Stimulated activated CD4-positive, alpha-beta T cell treated with anti-CD3 and anti-CD28 coated beads, Interleukin-12 subunit alpha, Interleukin-12 subunit beta, amount 100 ng/mL, for 4 hours (primary cell): Measurements from ENCODE around the gene STK24.
"Not testable (repeated sequence)": the region's sequence is repeated elsewhere in the genome, so short reads cannot be mapped to it uniquely, and the experiment has no call there.

ENCODE experiments used
- DNase-seq: peaks from one replicate; pipeline ENCODE4 v3.0.0-alpha.2; 2020

The STK24 gene

GRCh38 chr13:98428256-98428966, 148.5 kb downstream of the STK24 start:
- no peak for DNase-seq

- DNase-seq, result no peak
Measured at GRCh38 chr13:98427331-98427995, 149.4 kb downstream of the STK24 start.

- DNase-seq, result no peak
Measured at GRCh38 chr13:98423417-98423816, 153.5 kb downstream of the STK24 start.

- no peak for DNase-seq
Measured at GRCh38 chr13:98422046-98422445, 154.9 kb downstream of the STK24 start.

- DNase-seq, result no peak
Measured at GRCh38 chr13:98420554-98421175, 156.2 kb downstream of the STK24 start.

GRCh38 chr13:98419786-98420553, 156.9 kb downstream of the STK24 start:
- DNase-seq, result no peak

GRCh38 chr13:98416408-98416807, 160.5 kb downstream of the STK24 start:
- no peak for DNase-seq

- no peak for DNase-seq
Measured at GRCh38 chr13:98415326-98416070, 161.4 kb downstream of the STK24 start.

GRCh38 chr13:98413796-98414195, 163.1 kb downstream of the STK24 start:
- no peak for DNase-seq

GRCh38 chr13:98413278-98413677, 163.6 kb downstream of the STK24 start:
- DNase-seq, result not testable (repeated sequence)

- DNase-seq, result no peak
Measured at GRCh38 chr13:98411617-98412265, 165.2 kb downstream of the STK24 start.

- no peak for DNase-seq
Measured at GRCh38 chr13:98411013-98411412, 165.9 kb downstream of the STK24 start.

GRCh38 chr13:98410612-98411011, 166.3 kb downstream of the STK24 start:
- DNase-seq, result no peak

- no peak for DNase-seq
Measured at GRCh38 chr13:98409281-98409680, 167.6 kb downstream of the STK24 start.

GRCh38 chr13:98407575-98407974, 169.3 kb downstream of the STK24 start:
- no peak for DNase-seq

GRCh38 chr13:98406971-98407370, 169.9 kb downstream of the STK24 start:
- DNase-seq, result no peak

GRCh38 chr13:98406427-98406826, 170.5 kb downstream of the STK24 start:
- DNase-seq, result no peak

GRCh38 chr13:98405690-98406344, 171.1 kb downstream of the STK24 start:
- no peak for DNase-seq

GRCh38 chr13:98405107-98405571, 171.8 kb downstream of the STK24 start:
- DNase-seq, result no peak

- DNase-seq, result no peak
Measured at GRCh38 chr13:98403076-98403475, 173.8 kb downstream of the STK24 start.

GRCh38 chr13:98401934-98402333, 175.0 kb downstream of the STK24 start:
- no peak for DNase-seq
